ENCODE data around the gene SHPK. TPM values are rescaled to one million over a fixed set of nuclear protein-coding genes. Genes with fewer than 3 reads are reported as not detected.
A peak's percentile ranks its signal among the peaks of the same experiment; 100 is the strongest.

The SHPK gene
- total and polyA plus RNA-seq, 2 of the 4 experiments (the other 2 are of a cell fraction): 11.1 to 14.3 TPM

DNA sequence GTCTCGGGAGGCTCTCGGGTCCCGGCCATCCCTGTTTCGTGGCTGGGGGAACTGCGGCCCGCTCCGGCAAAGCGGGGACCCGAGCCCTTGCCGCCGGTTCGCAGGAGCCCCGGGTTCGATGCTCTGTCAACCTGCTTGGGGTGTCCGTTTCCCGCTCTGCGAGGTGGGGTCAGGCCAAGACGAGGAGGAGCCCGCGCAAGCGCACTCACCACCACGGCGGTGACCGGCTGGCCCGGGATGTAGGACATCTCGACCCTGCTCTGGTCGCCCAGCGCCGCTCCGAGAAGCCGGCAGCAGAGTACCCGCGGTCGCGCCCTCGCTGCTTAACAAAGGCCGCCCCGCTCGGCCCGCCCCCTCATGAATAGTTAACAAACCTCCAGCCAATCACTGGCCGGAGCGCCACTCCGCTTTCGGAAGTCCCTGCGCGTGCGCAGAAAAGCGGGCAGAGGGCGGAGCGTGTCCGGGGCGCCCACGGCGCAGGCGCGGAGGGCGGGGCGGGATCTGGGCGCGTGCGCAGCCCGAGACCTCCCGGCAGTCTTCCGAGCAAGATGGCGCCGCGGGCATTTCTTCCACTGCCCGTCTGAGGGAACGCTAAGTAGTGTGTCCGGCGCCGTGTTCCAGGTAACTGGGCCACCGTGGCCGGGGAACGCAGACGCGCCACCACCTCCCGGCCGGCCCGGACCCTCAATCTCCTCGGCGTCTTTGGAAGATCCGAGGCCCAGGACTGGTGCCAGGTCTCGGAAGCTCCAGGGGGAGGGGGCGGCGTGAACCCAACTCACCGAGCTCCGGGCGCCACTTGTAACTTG is 32.4 kb upstream of the SHPK start, which contains the start of the genes EMC6 and TAX1BP3:
Gene EMC6 (plus strand): TSS at position 534 of the 806 bp plus-strand sequence. CDS start 335 bp downstream, outside the sequence.
Gene TAX1BP3 (minus strand): TSS at position 300 of the 806 bp plus-strand sequence. CDS start 52 bp downstream, at position 248.
- Histone ChIP-seq H3K27ac (ENCODE audit: insufficient read depth, low read length) (peak within 1 kb of the TSS; percentile 93), H3K9me3 (ENCODE audit: control insufficient read depth, insufficient read depth, low read length) (no peaks in the 10 kb centered on the region), H3K79me1 (ENCODE audit: low read depth in 1 of 2, low read length in 2 of 2) (peaks cover 6 to 64% of the 10 kb centered on the region in 2 experiments; a peak in 3 of 4 replicates), H2BK20ac (ENCODE audit: low read depth, low read length) (no peak within 1 kb of the TSS; the same call in 1 of the 2 replicates), H4K8ac (ENCODE audit: low read depth in 2 of 2, low read length in 2 of 2) (peak within 1 kb of the TSS; percentile 79 to 87), H3K27me3 (ENCODE audit: control insufficient read depth, insufficient read depth, low read length) (no peaks in the 10 kb centered on the region), H2BK5ac (ENCODE audit: low read depth, low read length, poor library complexity, severe bottlenecking) (peak within 1 kb of the TSS; percentile 92), H4K91ac (ENCODE audit: insufficient read depth, low read depth, low read length) (peak within 1 kb of the TSS; percentile 94), H3K4me1 (ENCODE audit: control insufficient read depth, insufficient read depth, low read length) (peaks cover 10% of the 10 kb centered on the region), H3K23ac (ENCODE audit: low read depth, low read length) (peak within 1 kb of the TSS; percentile 97), H2BK120ac (ENCODE audit: low read depth, low read length) (peak within 1 kb of the TSS; percentile 86), H3K14ac (replicated peaks; ENCODE audit: low read depth, low read length) (peak within 1 kb of the TSS; percentile 99), H3K56ac (ENCODE audit: extremely low read depth, insufficient read depth, low read length) (peak within 1 kb of the TSS; percentile 98), H3K36me3 (ENCODE audit: control insufficient read depth, insufficient read depth, low read length) (peaks cover 25% of the 10 kb centered on the region), H4K20me1 (ENCODE audit: insufficient read depth, low read length) (peaks cover 45% of the 10 kb centered on the region), H4K5ac (ENCODE audit: low read depth, low read length) (peak within 1 kb of the TSS; percentile 80), H3K4me3 (ENCODE audit: insufficient read depth, low read depth, low read length) (peak within 1 kb of the TSS; percentile 71), H2AFZ (replicated peaks; ENCODE audit: low read length, poor library complexity) (peak within 1 kb of the TSS; percentile 94), H3K4me2 (ENCODE audit: low read depth, low read length) (peak within 1 kb of the TSS; percentile 87), H2BK15ac (ENCODE audit: low read depth, low read length) (peak within 1 kb of the TSS; percentile 50; the same call in 1 of the 3 replicates), H2AK9ac (replicated peaks; ENCODE audit: low read depth, low read length, poor library complexity) (peak within 1 kb of the TSS; percentile 100), H3K18ac (ENCODE audit: low read depth, low read length) (peak within 1 kb of the TSS; percentile 81), H3K4ac (ENCODE audit: low read depth, low read length) (peak within 1 kb of the TSS; percentile 98), H2AK5ac (ENCODE audit: low read depth, low read length) (peak within 1 kb of the TSS; percentile 94), H3K9me1 (ENCODE audit: insufficient read depth, low read length) (peaks cover 26% of the 10 kb centered on the region), H3K9ac (ENCODE audit: low read depth, low read length) (peak within 1 kb of the TSS; percentile 93)
- peak; percentile 96 for DNase-seq
- BruUV-seq (replicated peaks): no TSS peak
- intact Hi-C loops (cut with micrococcal nuclease): loop anchor here (5.0 kb wide), 1 partner anchor 54 kb away; the partner anchor contains the start of gene HASPIN
- in situ Hi-C loops (cut with MboI; ENCODE audit: low sequenced_read_pairs): no loop called here
- CTCF ChIA-PET: no interaction called here
- POLR2A ChIA-PET (ENCODE audit: unreplicated experiment): no interaction called here
- dilution Hi-C loops (cut with HindIII; ENCODE audit: low sequenced_read_pairs, unreplicated experiment): no loop called here
- 1% methylated on average over 39 of the region's 89 CpGs; no CpG with 5 or more reads in 1 of the 2 experiments for WGBS, 2 experiments (ENCODE audit: extremely low coverage in 2 of 2, insufficient read length in 1 of 2)
- peak; percentile 89 for ATAC-seq (ENCODE audit: low read depth)
- TF ChIP-seq FOS (IDR thresholded peaks at IDR 0.05; ENCODE audit: low read depth, low read length): no peak
- peak; percentile 67 for TF ChIP-seq RCOR1 (IDR thresholded peaks at IDR 0.05; ENCODE audit: insufficient replicate concordance, low read length)
- no peak for TF ChIP-seq CEBPB (IDR thresholded peaks at IDR 0.05; ENCODE audit: low read depth, low read length)
- TF ChIP-seq NFE2L2 (IDR thresholded peaks at IDR 0.05; ENCODE audit: low read depth, low read length): no peak
- no peak for TF ChIP-seq RFX5 (IDR thresholded peaks at IDR 0.05; ENCODE audit: low read depth, low read length)
- TF ChIP-seq, protein P1, sequence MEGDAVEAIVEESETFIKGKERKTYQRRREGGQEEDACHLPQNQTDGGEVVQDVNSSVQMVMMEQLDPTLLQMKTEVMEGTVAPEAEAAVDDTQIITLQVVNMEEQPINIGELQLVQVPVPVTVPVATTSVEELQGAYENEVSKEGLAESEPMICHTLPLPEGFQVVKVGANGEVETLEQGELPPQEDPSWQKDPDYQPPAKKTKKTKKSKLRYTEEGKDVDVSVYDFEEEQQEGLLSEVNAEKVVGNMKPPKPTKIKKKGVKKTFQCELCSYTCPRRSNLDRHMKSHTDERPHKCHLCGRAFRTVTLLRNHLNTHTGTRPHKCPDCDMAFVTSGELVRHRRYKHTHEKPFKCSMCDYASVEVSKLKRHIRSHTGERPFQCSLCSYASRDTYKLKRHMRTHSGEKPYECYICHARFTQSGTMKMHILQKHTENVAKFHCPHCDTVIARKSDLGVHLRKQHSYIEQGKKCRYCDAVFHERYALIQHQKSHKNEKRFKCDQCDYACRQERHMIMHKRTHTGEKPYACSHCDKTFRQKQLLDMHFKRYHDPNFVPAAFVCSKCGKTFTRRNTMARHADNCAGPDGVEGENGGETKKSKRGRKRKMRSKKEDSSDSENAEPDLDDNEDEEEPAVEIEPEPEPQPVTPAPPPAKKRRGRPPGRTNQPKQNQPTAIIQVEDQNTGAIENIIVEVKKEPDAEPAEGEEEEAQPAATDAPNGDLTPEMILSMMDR (conservative IDR thresholded peaks at IDR 0.05; ENCODE audit: low read depth, low read length): no peak
- peak; percentile 95; the same call in 1 of the 2 replicates for TF ChIP-seq MAZ (IDR thresholded peaks at IDR 0.05; ENCODE audit: borderline replicate concordance, low read depth, low read length)
- TF ChIP-seq SMC3 (IDR thresholded peaks at IDR 0.05; ENCODE audit: low read depth, low read length): no peak
- no peak for TF ChIP-seq MAFK (IDR thresholded peaks at IDR 0.05; ENCODE audit: low read depth, low read length)
- TF ChIP-seq, protein P2, sequence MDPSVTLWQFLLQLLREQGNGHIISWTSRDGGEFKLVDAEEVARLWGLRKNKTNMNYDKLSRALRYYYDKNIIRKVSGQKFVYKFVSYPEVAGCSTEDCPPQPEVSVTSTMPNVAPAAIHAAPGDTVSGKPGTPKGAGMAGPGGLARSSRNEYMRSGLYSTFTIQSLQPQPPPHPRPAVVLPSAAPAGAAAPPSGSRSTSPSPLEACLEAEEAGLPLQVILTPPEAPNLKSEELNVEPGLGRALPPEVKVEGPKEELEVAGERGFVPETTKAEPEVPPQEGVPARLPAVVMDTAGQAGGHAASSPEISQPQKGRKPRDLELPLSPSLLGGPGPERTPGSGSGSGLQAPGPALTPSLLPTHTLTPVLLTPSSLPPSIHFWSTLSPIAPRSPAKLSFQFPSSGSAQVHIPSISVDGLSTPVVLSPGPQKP (IDR thresholded peaks at IDR 0.05; ENCODE audit: borderline replicate concordance, low read depth, low read length): no peak
- TF ChIP-seq CHD1 (IDR thresholded peaks at IDR 0.05; ENCODE audit: low read depth, low read length): no peak
- no peak for TF ChIP-seq RAD21 (IDR thresholded peaks at IDR 0.05; ENCODE audit: low read length)
- TF ChIP-seq, protein P3, sequence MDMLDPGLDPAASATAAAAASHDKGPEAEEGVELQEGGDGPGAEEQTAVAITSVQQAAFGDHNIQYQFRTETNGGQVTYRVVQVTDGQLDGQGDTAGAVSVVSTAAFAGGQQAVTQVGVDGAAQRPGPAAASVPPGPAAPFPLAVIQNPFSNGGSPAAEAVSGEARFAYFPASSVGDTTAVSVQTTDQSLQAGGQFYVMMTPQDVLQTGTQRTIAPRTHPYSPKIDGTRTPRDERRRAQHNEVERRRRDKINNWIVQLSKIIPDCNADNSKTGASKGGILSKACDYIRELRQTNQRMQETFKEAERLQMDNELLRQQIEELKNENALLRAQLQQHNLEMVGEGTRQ (IDR thresholded peaks at IDR 0.05; ENCODE audit: low read depth, low read length): no peak
